Endothelial cell (in vitro differentiated cells): ENCODE results near the gene RGS16. TPM values are rescaled to one million over a fixed set of nuclear protein-coding genes. Genes with fewer than 3 reads are reported as not detected.

ENCODE experiments used
- DNase-seq: peaks from one replicate; pipeline ENCODE4 v3.0.0; 2021; ENCODE audit warnings: low spot score
- H3K27ac Mint-ChIP-seq: one replicate; pipeline ENCODE4 v1.8.0; 2021; ENCODE audit warnings: mixed read lengths, inconsistent platforms; ENCODE audit not compliant: unreplicated experiment
- H3K27me3 Mint-ChIP-seq: one replicate; pipeline ENCODE4 v1.8.0; 2021; ENCODE audit warnings: mild to moderate bottlenecking, moderate library complexity, mixed read lengths, inconsistent platforms; ENCODE audit not compliant: unreplicated experiment
- H3K36me3 Mint-ChIP-seq: one replicate; pipeline ENCODE4 v1.8.0; 2021; ENCODE audit warnings: mild to moderate bottlenecking, low read depth, mixed read lengths, inconsistent platforms; ENCODE audit not compliant: unreplicated experiment
- H3K4me1 Mint-ChIP-seq: one replicate; pipeline ENCODE4 v1.8.0; 2021; ENCODE audit warnings: mild to moderate bottlenecking, mixed read lengths, inconsistent platforms; ENCODE audit not compliant: unreplicated experiment
- H3K4me3 Mint-ChIP-seq: one replicate; pipeline ENCODE4 v1.8.0; 2021; ENCODE audit warnings: mild to moderate bottlenecking, mixed read lengths, inconsistent platforms; ENCODE audit not compliant: unreplicated experiment
- H3K9me3 Mint-ChIP-seq: one replicate; pipeline ENCODE4 v1.8.0; 2021; ENCODE audit warnings: mixed read lengths, inconsistent platforms; ENCODE audit not compliant: unreplicated experiment
- total RNA-seq: library from RNA; stranded (reverse); fragmentation: NEBNext Ultra II Directional; extraction: Animal tissue kit (Norgen Biotek cat#: 25700); gene quantifications from one replicate; pipeline ENCODE4 v1.2.1, GENCODE V29; 2021; ENCODE audit not compliant: unreplicated experiment
- TF ChIP-seq, protein P1 (sequence below): fragments of 200-600 bp; sonication (generic); IDR thresholded peaks from one replicate; pipeline ENCODE4 v1.5.0; 2021; ENCODE audit warnings: antibody characterized with exemption; ENCODE audit not compliant: unreplicated experiment

Gene RGS16
- total RNA-seq, 1 donor from 2014 or later = 11.8 TPM

DNA sequence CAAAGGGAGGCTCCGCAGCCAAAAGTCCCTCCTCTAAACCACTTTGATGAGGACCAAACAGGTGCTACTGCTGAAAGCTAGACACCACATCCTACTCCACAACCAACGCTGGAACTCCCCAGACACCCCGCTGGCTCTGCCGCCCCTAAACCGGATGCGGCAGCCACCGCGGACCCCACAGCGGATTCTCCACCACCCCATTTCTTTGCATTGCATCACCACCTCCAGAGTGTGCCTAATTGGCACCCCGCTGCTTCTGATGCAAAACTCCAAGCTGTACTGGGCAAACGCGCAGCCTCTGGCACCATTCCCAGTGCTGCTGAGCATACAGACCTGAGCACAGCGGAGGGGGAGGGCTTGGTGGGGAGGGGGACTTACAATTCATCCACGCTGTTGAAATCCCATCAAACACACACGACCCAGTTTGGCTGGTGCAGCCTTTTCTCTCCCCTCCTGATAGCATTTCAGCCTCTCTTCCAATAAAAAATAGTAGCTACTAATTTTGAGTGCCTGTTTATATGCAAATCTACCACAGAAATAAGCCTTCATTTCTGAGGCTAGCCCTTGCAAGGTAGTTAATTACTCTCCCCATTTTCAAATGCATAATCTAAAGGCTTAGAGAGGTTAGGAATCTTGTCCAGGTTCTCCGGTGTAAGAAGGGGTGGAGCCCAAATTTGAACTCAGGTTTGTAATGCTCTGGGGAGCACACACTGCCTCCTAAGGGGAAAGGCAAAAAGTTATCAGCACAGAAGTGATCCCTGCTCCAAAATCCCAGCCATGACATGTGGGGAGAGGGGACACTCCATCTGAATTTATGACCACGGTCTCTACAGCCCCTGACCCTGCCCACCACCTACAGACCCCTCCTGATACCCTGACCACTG is 12.2 kb upstream of the RGS16 start:
- TF ChIP-seq, protein P1, sequence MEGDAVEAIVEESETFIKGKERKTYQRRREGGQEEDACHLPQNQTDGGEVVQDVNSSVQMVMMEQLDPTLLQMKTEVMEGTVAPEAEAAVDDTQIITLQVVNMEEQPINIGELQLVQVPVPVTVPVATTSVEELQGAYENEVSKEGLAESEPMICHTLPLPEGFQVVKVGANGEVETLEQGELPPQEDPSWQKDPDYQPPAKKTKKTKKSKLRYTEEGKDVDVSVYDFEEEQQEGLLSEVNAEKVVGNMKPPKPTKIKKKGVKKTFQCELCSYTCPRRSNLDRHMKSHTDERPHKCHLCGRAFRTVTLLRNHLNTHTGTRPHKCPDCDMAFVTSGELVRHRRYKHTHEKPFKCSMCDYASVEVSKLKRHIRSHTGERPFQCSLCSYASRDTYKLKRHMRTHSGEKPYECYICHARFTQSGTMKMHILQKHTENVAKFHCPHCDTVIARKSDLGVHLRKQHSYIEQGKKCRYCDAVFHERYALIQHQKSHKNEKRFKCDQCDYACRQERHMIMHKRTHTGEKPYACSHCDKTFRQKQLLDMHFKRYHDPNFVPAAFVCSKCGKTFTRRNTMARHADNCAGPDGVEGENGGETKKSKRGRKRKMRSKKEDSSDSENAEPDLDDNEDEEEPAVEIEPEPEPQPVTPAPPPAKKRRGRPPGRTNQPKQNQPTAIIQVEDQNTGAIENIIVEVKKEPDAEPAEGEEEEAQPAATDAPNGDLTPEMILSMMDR = no peak
- H3K27ac Mint-ChIP-seq = peak overlapping the region; percentile 48
- H3K36me3 Mint-ChIP-seq = no peaks in the 10 kb centered on the region
- peak overlapping the region; percentile 51 for H3K4me3 Mint-ChIP-seq
- H3K27me3 Mint-ChIP-seq = peaks cover 14% of the 10 kb centered on the region
- H3K4me1 Mint-ChIP-seq = peaks cover 70% of the 10 kb centered on the region
- DNase-seq = no peak
- no peaks in the 10 kb centered on the region for H3K9me3 Mint-ChIP-seq

DNA sequence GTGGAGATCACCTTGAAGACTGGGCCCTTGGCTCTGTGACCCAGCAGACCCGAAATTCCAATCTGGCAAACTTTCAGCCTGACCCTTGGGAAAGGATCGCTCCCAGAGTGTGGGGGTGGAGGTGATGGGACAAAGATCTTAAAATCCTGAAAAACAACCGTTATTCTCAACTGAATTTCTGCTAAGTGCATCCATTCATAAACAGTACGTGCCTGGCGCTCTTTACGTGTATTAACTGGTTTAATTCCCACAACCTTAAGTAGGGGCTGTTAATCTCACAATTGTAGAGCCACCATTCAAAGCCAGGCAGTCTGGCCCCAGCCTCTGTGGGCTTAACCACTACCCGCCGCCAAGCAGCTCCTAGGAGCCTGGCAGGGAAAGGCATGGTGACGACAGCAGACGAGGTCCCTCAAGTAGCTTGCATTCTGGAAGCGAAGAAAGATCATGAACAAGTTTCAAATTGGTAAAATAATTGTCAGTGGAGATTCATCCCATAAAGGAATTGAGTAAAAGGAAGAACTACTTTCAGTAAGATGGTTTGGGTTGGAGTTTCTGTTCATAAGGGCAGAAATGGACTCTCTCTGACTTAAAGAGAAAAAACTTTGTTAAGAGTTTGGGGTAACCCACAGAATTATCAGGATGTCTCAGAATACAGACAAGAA is 11.4 kb upstream of the RGS16 start:
- H3K27ac Mint-ChIP-seq = peak overlapping the region; percentile 86
- H3K36me3 Mint-ChIP-seq = no peaks in the 10 kb centered on the region
- TF ChIP-seq, protein P1 = no peak
- H3K4me3 Mint-ChIP-seq = peak overlapping the region; percentile 83
- peaks cover 76% of the 10 kb centered on the region for H3K4me1 Mint-ChIP-seq
- no peak for DNase-seq
- peaks cover 14% of the 10 kb centered on the region for H3K27me3 Mint-ChIP-seq
- H3K9me3 Mint-ChIP-seq = no peaks in the 10 kb centered on the region

DNA sequence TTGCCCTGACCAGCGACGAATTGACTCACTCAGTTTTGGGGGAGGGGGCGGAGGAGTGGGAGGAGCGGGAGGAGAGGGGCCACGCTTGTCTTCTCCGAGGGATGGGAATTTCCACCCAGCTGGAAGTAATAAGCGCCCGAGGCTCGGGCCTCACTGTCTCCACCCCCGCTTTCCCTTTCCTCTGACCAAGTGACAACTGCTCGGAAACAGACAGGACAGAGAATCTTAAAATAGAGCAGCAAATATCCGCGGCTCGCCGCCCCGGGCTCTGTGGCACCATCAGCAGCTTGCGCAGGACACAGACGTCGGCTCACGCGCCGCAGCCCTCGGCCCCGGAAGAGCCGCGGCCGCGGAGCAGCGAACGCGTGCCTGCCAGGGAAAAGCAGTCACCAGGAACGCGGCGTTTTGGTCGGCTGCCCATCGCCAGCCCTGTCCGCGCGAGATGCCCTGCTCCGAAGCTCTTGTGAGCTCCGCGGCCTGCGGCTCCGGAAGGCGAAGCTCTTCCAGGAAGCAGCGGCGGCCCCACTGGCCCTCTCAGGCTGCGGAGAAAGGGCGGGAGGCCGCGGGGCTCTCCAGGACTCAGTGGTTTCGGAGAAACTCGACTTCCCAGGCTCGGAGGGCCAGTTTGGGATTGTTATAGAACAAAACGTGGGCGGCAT is 10.7 kb upstream of the RGS16 start:
- DNase-seq = peak; percentile 69
- TF ChIP-seq, protein P1 = no peak
- H3K4me3 Mint-ChIP-seq = peak overlapping the region; percentile 83
- peaks cover 73% of the 10 kb centered on the region for H3K4me1 Mint-ChIP-seq
- H3K9me3 Mint-ChIP-seq = no peaks in the 10 kb centered on the region
- no peaks in the 10 kb centered on the region for H3K36me3 Mint-ChIP-seq
- peak overlapping the region; percentile 86 for H3K27ac Mint-ChIP-seq
- H3K27me3 Mint-ChIP-seq = peaks cover 14% of the 10 kb centered on the region

DNA sequence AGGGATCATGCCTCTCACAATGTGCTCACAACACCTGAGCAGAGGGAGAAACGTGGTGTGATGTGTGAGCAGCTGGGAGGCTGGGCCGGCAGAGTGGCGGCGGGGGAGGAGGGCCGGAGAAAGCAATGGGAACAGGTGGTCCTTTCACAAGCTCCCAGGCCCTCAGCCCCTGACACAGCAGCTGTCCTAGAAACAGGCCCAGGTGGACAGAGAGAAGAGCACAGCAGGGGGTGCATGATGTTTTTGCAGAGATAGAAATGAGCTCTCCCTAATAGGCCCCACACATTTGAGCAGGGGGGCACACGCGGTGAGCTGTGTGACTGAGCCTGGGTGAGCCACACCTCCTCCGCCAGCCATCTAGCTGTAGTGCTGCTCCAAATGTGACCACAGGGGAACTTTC is 7.6 kb upstream of the RGS16 start:
- TF ChIP-seq, protein P1 = no peak
- Mint-ChIP-seq H3K27me3 (peaks cover 15% of the 10 kb centered on the region), H3K27ac (no peak overlapping the region), H3K9me3 (no peaks in the 10 kb centered on the region), H3K36me3 (no peaks in the 10 kb centered on the region), H3K4me3 (no peak overlapping the region), H3K4me1 (peaks cover 72% of the 10 kb centered on the region)
- no peak for DNase-seq
